Measurements from ENCODE around the gene NEU4.
"Not testable (repeated sequence)": the region's sequence is repeated elsewhere in the genome, so short reads cannot be mapped to it uniquely, and the experiment has no call there.

NEU4 gene

DNA sequence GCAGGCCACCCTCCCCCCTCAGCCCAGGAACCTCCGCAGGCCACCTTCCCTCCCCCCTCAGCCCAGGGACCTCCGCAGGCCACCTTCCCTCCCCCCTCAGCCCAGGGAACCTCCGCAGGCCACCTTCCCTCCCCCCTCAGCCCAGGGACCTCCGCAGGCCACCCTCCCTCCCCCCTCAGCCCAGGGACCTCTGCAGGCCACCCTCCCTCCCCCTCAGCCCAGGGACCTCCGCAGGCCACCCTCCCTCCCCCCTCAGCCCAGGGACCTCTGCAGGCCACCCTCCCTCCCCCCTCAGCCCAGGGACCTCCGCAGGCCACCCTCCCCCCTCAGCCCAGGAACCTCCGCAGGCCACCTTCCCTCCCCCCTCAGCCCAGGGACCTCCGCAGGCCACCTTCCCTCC lies 2.8 kb upstream of the NEU4 start:
- H3K4me1 Mint-ChIP-seq; H3K36me3 Mint-ChIP-seq (ENCODE audit: insufficient read depth); DNase-seq (ENCODE audit: low spot score in 2 of 2); H3K9me3 Mint-ChIP-seq; ATAC-seq (replicated peaks; ENCODE audit: extremely low read depth, poor library complexity, severe bottlenecking); H3K27ac Mint-ChIP-seq (ENCODE audit: low read depth); H3K27me3 Mint-ChIP-seq; H3K4me3 Mint-ChIP-seq: not testable (repeated sequence)

DNA sequence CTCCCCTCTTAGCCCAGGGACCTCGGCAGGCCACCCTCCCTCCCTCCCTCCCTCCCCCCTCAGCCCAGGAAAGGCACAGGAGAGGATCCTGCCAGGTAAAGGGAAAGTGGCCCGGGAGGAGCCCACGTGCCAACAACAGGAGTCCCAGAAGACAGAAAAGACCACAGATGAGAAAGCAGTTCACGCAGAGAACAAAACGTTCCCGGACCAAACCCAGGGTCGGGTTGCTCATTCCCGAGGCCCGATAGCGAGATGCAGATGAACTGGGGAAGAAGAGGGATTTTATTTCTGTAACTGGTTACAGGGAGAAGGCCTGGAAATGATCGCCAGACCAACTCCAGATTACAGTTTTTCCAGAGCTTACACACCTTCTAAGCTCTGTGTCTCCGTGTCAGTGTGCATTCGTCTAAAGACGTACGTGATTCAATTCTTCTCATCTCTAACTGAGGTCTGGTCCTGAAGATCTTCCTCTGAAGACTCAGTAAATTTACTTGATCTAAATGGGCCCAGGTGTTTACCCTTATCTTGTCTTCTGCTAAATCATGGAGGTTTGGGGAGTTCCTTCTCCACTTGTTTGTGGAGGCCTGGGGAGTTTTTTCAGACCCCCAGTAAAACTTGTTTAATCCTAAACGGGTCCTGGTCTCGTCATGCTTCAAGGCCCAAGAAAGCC lies 807 bp upstream of the NEU4 start:
- Mint-ChIP-seq H3K4me3 (no peak overlapping the region), H3K27me3 (no peaks in the 10 kb centered on the region), H3K9me3 (no peaks in the 10 kb centered on the region), H3K36me3 (ENCODE audit: insufficient read depth) (peaks cover 1% of the 10 kb centered on the region), H3K27ac (ENCODE audit: low read depth) (no peak overlapping the region), H3K4me1 (peaks cover 4% of the 10 kb centered on the region)
- no peak for DNase-seq (ENCODE audit: low spot score in 2 of 2)
- no peak for ATAC-seq (replicated peaks; ENCODE audit: extremely low read depth, poor library complexity, severe bottlenecking)

- Mint-ChIP-seq H3K36me3 (ENCODE audit: insufficient read depth) (peaks cover 2% of the 10 kb centered on the region), H3K27ac (ENCODE audit: low read depth) (no peak overlapping the region), H3K27me3 (no peaks in the 10 kb centered on the region), H3K4me1 (no peaks in the 10 kb centered on the region), H3K4me3 (no peak overlapping the region), H3K9me3 (no peaks in the 10 kb centered on the region)
- ATAC-seq (replicated peaks; ENCODE audit: extremely low read depth, poor library complexity, severe bottlenecking) (no peak), DNase-seq (ENCODE audit: low spot score in 2 of 2) (no peak)
These were observed 652 bp downstream of the NEU4 start for GRCh38 chr2:241809383-241810306.

GRCh38 chr2:241810307-241811200 lies 1.6 kb downstream of the NEU4 start:
- DNase-seq (ENCODE audit: low spot score in 2 of 2) (no peak), ATAC-seq (replicated peaks; ENCODE audit: extremely low read depth, poor library complexity, severe bottlenecking) (no peak)
- Mint-ChIP-seq H3K4me1 (no peaks in the 10 kb centered on the region), H3K27me3 (no peaks in the 10 kb centered on the region), H3K36me3 (ENCODE audit: insufficient read depth) (peaks cover 2% of the 10 kb centered on the region), H3K27ac (ENCODE audit: low read depth) (no peak overlapping the region), H3K9me3 (no peaks in the 10 kb centered on the region), H3K4me3 (no peak overlapping the region)

DNA sequence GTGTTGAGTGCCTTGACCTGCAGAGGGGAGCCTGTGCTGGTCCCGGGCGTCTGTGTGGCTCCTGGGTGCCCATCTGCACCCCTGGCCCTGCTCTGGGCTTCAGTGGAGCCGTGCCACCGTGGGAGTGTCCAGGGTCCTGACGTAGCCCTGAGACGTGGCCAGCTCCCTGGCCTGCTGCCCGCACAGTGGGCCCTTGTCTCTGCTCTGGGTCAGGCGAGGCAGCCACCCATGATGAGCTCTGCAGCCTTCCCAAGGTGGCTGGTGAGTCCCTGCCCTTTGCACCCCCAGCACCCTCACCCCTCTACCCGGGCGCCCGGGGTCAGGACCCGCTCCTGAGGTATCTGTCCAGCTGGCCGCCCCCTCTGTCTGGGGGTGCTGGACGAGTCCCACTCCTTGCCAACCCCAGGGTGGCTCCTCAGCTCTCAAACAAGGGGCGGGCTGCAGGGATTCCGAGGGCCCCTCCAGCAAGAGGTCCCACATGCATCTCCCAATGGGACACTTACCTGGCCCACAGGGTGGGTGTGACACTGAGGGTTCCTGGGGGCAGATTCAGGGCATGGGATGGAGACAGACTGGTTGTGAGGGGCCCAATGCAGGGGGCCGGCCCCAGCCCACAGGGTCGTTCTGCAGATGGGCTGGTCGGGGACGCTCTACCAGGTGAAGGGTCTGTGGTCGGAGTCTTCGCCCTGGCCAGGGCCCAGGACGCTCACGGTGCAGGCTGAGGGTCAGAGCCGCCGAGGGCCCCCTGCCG lies 2.4 kb downstream of the NEU4 start:
- H3K27me3 Mint-ChIP-seq, result no peaks in the 10 kb centered on the region
- H3K9me3 Mint-ChIP-seq, result no peaks in the 10 kb centered on the region
- no peak overlapping the region for H3K27ac Mint-ChIP-seq (ENCODE audit: low read depth)
- ATAC-seq (replicated peaks; ENCODE audit: extremely low read depth, poor library complexity, severe bottlenecking) (no peak), DNase-seq (ENCODE audit: low spot score in 2 of 2) (no peak)
- H3K36me3 Mint-ChIP-seq (ENCODE audit: insufficient read depth), result peaks cover 4% of the 10 kb centered on the region
- H3K4me3 Mint-ChIP-seq, result no peak overlapping the region
- H3K4me1 Mint-ChIP-seq, result no peaks in the 10 kb centered on the region

GRCh38 chr2:241811952-241812729 lies 3.1 kb downstream of the NEU4 start:
- DNase-seq (ENCODE audit: low spot score in 2 of 2) (no peak), ATAC-seq (replicated peaks; ENCODE audit: extremely low read depth, poor library complexity, severe bottlenecking) (no peak)
- Mint-ChIP-seq H3K4me1 (peaks cover under 1% of the 10 kb centered on the region), H3K36me3 (ENCODE audit: insufficient read depth) (peaks cover 4% of the 10 kb centered on the region), H3K27ac (ENCODE audit: low read depth) (no peak overlapping the region), H3K9me3 (no peaks in the 10 kb centered on the region), H3K27me3 (no peaks in the 10 kb centered on the region), H3K4me3 (no peak overlapping the region)

DNA sequence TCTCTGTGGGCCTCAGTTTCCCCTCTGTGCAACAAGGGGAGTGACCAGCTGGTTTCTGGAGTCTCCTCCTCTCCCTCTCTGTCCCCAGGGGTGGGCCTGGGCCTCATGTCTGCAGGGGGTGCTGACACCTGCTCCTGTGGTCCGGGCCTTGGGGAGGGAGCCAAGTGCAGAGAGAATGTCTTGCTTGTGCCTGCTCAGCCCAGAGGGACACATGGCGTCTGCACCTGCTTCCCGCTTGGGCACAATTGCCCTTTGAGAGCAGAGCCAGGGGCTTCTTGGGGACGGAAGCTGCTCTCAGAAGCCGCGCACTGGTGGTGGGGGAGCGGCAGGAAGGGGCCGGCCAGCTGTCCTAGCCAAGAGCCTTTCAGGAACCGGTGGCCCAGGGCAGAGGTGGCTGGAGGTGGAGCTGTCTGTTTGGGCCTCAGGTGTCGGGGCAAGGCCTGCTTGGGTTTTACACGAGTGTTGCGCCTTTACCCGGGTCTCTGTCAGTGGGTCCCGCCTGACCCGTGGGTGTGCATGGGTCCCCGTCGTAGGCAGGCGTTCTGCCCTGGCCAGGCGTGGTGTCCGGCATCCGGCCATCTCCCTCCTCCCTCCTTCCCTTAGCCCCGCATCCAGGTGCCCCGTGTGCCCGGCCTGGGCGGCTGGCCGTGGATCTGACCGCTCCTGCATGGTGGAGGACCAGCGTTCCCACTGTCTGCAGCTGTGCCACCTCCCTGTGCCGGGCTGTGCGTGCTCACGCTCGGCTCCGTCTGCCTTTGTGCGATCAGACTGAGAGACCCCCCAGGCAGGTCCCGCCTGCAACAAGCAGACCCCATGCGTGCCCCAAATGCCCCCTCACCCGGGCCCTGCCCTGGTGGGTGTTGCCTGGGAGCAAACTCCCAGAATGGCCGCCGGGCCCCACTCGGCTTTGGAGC lies 4.0 kb downstream of the NEU4 start:
- Mint-ChIP-seq H3K27me3 (no peaks in the 10 kb centered on the region), H3K36me3 (ENCODE audit: insufficient read depth) (peaks cover 4% of the 10 kb centered on the region), H3K9me3 (no peaks in the 10 kb centered on the region), H3K4me1 (peaks cover 7% of the 10 kb centered on the region), H3K4me3 (no peak overlapping the region), H3K27ac (ENCODE audit: low read depth) (no peak overlapping the region)
- DNase-seq (ENCODE audit: low spot score in 2 of 2) (no peak), ATAC-seq (replicated peaks; ENCODE audit: extremely low read depth, poor library complexity, severe bottlenecking) (no peak)

DNA sequence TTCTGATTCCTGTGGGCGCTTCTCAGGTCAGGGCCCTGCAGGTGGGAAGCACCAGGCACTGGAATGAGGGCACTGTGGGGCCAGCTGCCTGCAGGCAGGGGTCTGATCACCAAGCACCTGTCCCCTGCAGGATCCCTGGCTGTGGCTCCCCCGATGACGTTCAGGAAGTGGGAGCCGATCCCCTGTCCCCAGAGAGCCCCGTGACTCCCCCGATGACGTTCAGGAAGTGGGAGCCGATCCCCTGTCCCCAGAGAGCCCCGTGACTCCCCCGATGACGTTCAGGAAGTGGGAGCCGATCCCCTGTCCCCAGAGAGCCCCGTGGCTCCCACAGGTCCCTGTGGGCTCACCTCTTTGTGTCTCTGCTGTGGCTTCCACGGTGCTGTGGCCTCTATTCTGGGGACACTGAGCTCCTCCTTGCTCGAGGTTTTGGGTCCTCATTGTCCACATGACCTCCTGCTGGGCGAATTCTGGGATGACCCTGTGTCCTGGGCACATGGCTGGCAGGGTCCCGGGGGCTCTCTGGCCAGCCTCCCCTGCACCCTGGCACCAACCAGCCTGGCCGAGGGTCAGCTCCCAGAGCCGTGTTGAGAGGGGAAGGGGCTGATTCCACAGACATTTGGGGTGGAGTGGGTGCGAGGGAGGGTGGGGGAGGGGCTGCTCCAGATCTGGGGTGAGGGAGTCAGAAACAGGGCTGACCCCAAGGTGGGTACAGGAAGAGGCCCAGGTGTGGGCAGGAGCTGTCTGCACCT lies 4.8 kb downstream of the NEU4 start:
- ATAC-seq (replicated peaks; ENCODE audit: extremely low read depth, poor library complexity, severe bottlenecking), result peak; percentile 64
- Mint-ChIP-seq H3K27ac (ENCODE audit: low read depth) (no peak overlapping the region), H3K27me3 (no peaks in the 10 kb centered on the region), H3K4me3 (no peak overlapping the region), H3K9me3 (no peaks in the 10 kb centered on the region), H3K36me3 (ENCODE audit: insufficient read depth) (peaks cover 4% of the 10 kb centered on the region), H3K4me1 (peaks cover 7% of the 10 kb centered on the region)
- DNase-seq (ENCODE audit: low spot score in 2 of 2), result no peak

GRCh38 chr2:241814393-241814642 lies 5.3 kb downstream of the NEU4 start:
- Mint-ChIP-seq H3K36me3 (ENCODE audit: insufficient read depth) (peaks cover 4% of the 10 kb centered on the region), H3K27me3 (no peaks in the 10 kb centered on the region), H3K27ac (ENCODE audit: low read depth) (no peak overlapping the region), H3K4me3 (no peak overlapping the region), H3K9me3 (no peaks in the 10 kb centered on the region), H3K4me1 (peaks cover 7% of the 10 kb centered on the region)
- ATAC-seq (replicated peaks; ENCODE audit: extremely low read depth, poor library complexity, severe bottlenecking) (no peak), DNase-seq (ENCODE audit: low spot score in 2 of 2) (no peak)

- no peak overlapping the region for H3K4me3 Mint-ChIP-seq
- peaks cover 4% of the 10 kb centered on the region for H3K36me3 Mint-ChIP-seq (ENCODE audit: insufficient read depth)
- H3K27me3 Mint-ChIP-seq, result no peaks in the 10 kb centered on the region
- H3K9me3 Mint-ChIP-seq, result no peaks in the 10 kb centered on the region
- H3K4me1 Mint-ChIP-seq, result peaks cover 7% of the 10 kb centered on the region
- H3K27ac Mint-ChIP-seq (ENCODE audit: low read depth), result no peak overlapping the region
- ATAC-seq (replicated peaks; ENCODE audit: extremely low read depth, poor library complexity, severe bottlenecking) (no peak), DNase-seq (ENCODE audit: low spot score in 2 of 2) (no peak)
These were observed 5.9 kb downstream of the NEU4 start for GRCh38 chr2:241814643-241815476.
